ENCODE results near the gene SCYL2. TPM values are rescaled to one million over a fixed set of nuclear protein-coding genes. Genes with fewer than 3 reads are reported as not detected.
"Not testable (repeated sequence)": the region's sequence is repeated elsewhere in the genome, so short reads cannot be mapped to it uniquely, and the experiment has no call there.

SCYL2 gene
- total RNA-seq, 2 experiments from 2014 or later = 19.4 to 20.7 TPM

- no peaks in the 10 kb centered on the region for H3K4me1 Mint-ChIP-seq (ENCODE audit: low read depth)
- no peak for DNase-seq
- H3K27me3 Mint-ChIP-seq (ENCODE audit: low read depth) = no peaks in the 10 kb centered on the region
- no peak overlapping the region for H3K27ac Mint-ChIP-seq
- no peak overlapping the region for H3K4me3 Mint-ChIP-seq
- CTCF ChIA-PET = interaction anchor here (0.6 kb wide), 1 partner anchor 20 kb away, joined by 3 read pairs; no protein-coding TSS in a partner anchor
- intact Hi-C loops (cut with micrococcal nuclease) = no loop called here
- H3K36me3 Mint-ChIP-seq (ENCODE audit: low read depth) = peaks cover 19% of the 10 kb centered on the region
- peaks cover 4% of the 10 kb centered on the region for H3K9me3 Mint-ChIP-seq
Measured at GRCh38 chr12:100339071-100339470, 72.1 kb downstream of the SCYL2 start.

GRCh38 chr12:100342897-100343296 lies 75.9 kb downstream of the SCYL2 start:
- CTCF ChIA-PET; H3K27ac Mint-ChIP-seq; DNase-seq; H3K9me3 Mint-ChIP-seq; H3K4me3 Mint-ChIP-seq; H3K4me1 Mint-ChIP-seq (ENCODE audit: low read depth); intact Hi-C loops (cut with micrococcal nuclease); H3K27me3 Mint-ChIP-seq (ENCODE audit: low read depth): not testable (repeated sequence)
- H3K36me3 Mint-ChIP-seq (ENCODE audit: low read depth) = peaks cover 10% of the 10 kb centered on the region

- H3K36me3 Mint-ChIP-seq (ENCODE audit: low read depth); H3K4me3 Mint-ChIP-seq; H3K4me1 Mint-ChIP-seq (ENCODE audit: low read depth); H3K27ac Mint-ChIP-seq; intact Hi-C loops (cut with micrococcal nuclease); DNase-seq; H3K27me3 Mint-ChIP-seq (ENCODE audit: low read depth); H3K9me3 Mint-ChIP-seq: not testable (repeated sequence)
- CTCF ChIA-PET = interaction anchor here (0.7 kb wide), 2 partner anchors 32 to 53 kb away, joined by 3 read pairs; no protein-coding TSS in a partner anchor
Measured at GRCh38 chr12:100344351-100344750, 77.4 kb downstream of the SCYL2 start.

GRCh38 chr12:100345020-100345767 lies 78.2 kb downstream of the SCYL2 start:
- H3K36me3 Mint-ChIP-seq (ENCODE audit: low read depth) = peaks cover 5% of the 10 kb centered on the region
- DNase-seq = no peak
- no peak overlapping the region for H3K4me3 Mint-ChIP-seq
- H3K27me3 Mint-ChIP-seq (ENCODE audit: low read depth) = no peaks in the 10 kb centered on the region
- H3K4me1 Mint-ChIP-seq (ENCODE audit: low read depth) = no peaks in the 10 kb centered on the region
- H3K9me3 Mint-ChIP-seq = peaks cover 4% of the 10 kb centered on the region
- intact Hi-C loops (cut with micrococcal nuclease) = loop anchor here (5.0 kb wide), 1 partner anchor 397 kb away; no protein-coding TSS in a partner anchor
- CTCF ChIA-PET = interaction anchor here (0.7 kb wide), 2 partner anchors 32 to 54 kb away, joined by 3 read pairs; no protein-coding TSS in a partner anchor
- no peak overlapping the region for H3K27ac Mint-ChIP-seq

GRCh38 chr12:100346660-100347059 lies 79.7 kb downstream of the SCYL2 start:
- CTCF ChIA-PET = interaction anchor here (0.6 to 0.7 kb wide), 2 partner anchors 9 to 1899 kb away, joined by 3 to 6 read pairs; no protein-coding TSS in a partner anchor
- DNase-seq = no peak
- Mint-ChIP-seq H3K9me3 (peaks cover 4% of the 10 kb centered on the region), H3K4me1 (ENCODE audit: low read depth) (no peaks in the 10 kb centered on the region), H3K4me3 (no peak overlapping the region), H3K27ac (no peak overlapping the region), H3K36me3 (ENCODE audit: low read depth) (peaks cover 5% of the 10 kb centered on the region), H3K27me3 (ENCODE audit: low read depth) (no peaks in the 10 kb centered on the region)
- intact Hi-C loops (cut with micrococcal nuclease) = loop anchor here (5.0 kb wide), 1 partner anchor 396 kb away; no protein-coding TSS in a partner anchor

- intact Hi-C loops (cut with micrococcal nuclease) = loop anchor here (1.0 to 5.0 kb wide), 2 partner anchors 205 to 393 kb away; no protein-coding TSS in a partner anchor
- CTCF ChIA-PET = interaction anchor here (0.7 to 1.3 kb wide), 2 partner anchors 206 to 323 kb away, joined by 3 to 9 read pairs; no protein-coding TSS in a partner anchor
- Mint-ChIP-seq H3K27ac (no peak overlapping the region), H3K4me1 (ENCODE audit: low read depth) (no peaks in the 10 kb centered on the region), H3K36me3 (ENCODE audit: low read depth) (no peaks in the 10 kb centered on the region), H3K4me3 (no peak overlapping the region), H3K9me3 (no peaks in the 10 kb centered on the region), H3K27me3 (ENCODE audit: low read depth) (no peaks in the 10 kb centered on the region)
- no peak for DNase-seq
Measured at GRCh38 chr12:100348657-100349454, 81.9 kb downstream of the SCYL2 start.

GRCh38 chr12:100356644-100357223 lies 89.8 kb downstream of the SCYL2 start, which contains the start of gene SLC17A8:
SLC17A8 (plus strand) TSS chr12:100357074; CDS start chr12:100357392, 318 bp downstream.
- Mint-ChIP-seq H3K27ac (no peak within 1 kb of the TSS), H3K4me1 (ENCODE audit: low read depth) (no peaks in the 10 kb centered on the region), H3K36me3 (ENCODE audit: low read depth) (no peaks in the 10 kb centered on the region), H3K27me3 (ENCODE audit: low read depth) (peaks cover 20% of the 10 kb centered on the region), H3K9me3 (no peaks in the 10 kb centered on the region), H3K4me3 (no peak within 1 kb of the TSS)
- intact Hi-C loops (cut with micrococcal nuclease) = no loop called here
- DNase-seq = no peak
- CTCF ChIA-PET = no interaction called here

GRCh38 chr12:100359248-100359647 lies 92.3 kb downstream of the SCYL2 start:
- CTCF ChIA-PET = interaction anchor here (1.0 kb wide), 1 partner anchor 97 kb away, joined by 3 read pairs; no protein-coding TSS in a partner anchor
- H3K36me3 Mint-ChIP-seq (ENCODE audit: low read depth) = no peaks in the 10 kb centered on the region

GRCh38 chr12:100359822-100360221 lies 92.8 kb downstream of the SCYL2 start:
- DNase-seq = no peak
- H3K4me3 Mint-ChIP-seq = no peak overlapping the region
- peaks cover 22% of the 10 kb centered on the region for H3K27me3 Mint-ChIP-seq (ENCODE audit: low read depth)
- CTCF ChIA-PET = interaction anchor here (0.5 to 1.0 kb wide), 3 partner anchors 61 to 120 kb away, joined by 3 to 6 read pairs (median 3); no protein-coding TSS in a partner anchor
- no peaks in the 10 kb centered on the region for H3K36me3 Mint-ChIP-seq (ENCODE audit: low read depth)
- H3K27ac Mint-ChIP-seq = no peak overlapping the region
- no peaks in the 10 kb centered on the region for H3K9me3 Mint-ChIP-seq
- no peaks in the 10 kb centered on the region for H3K4me1 Mint-ChIP-seq (ENCODE audit: low read depth)
- intact Hi-C loops (cut with micrococcal nuclease) = no loop called here

More at GRCh38 chr12:100359248-100359647, 92.3 kb downstream of the SCYL2 start:
- DNase-seq = no peak
- Mint-ChIP-seq H3K4me3 (no peak overlapping the region), H3K27me3 (ENCODE audit: low read depth) (peaks cover 22% of the 10 kb centered on the region), H3K4me1 (ENCODE audit: low read depth) (no peaks in the 10 kb centered on the region), H3K27ac (no peak overlapping the region), H3K9me3 (no peaks in the 10 kb centered on the region)
- intact Hi-C loops (cut with micrococcal nuclease) = no loop called here

- H3K36me3 Mint-ChIP-seq (ENCODE audit: low read depth) = no peaks in the 10 kb centered on the region
- no peak overlapping the region for H3K27ac Mint-ChIP-seq
- H3K27me3 Mint-ChIP-seq (ENCODE audit: low read depth) = peaks cover 22% of the 10 kb centered on the region
- H3K9me3 Mint-ChIP-seq = no peaks in the 10 kb centered on the region
- DNase-seq = no peak
- intact Hi-C loops (cut with micrococcal nuclease) = no loop called here
- H3K4me1 Mint-ChIP-seq (ENCODE audit: low read depth) = no peaks in the 10 kb centered on the region
- CTCF ChIA-PET = interaction anchor here (0.5 to 0.6 kb wide), 2 partner anchors 62 to 121 kb away, joined by 3 to 6 read pairs; no protein-coding TSS in a partner anchor
- H3K4me3 Mint-ChIP-seq = no peak overlapping the region
Measured at GRCh38 chr12:100360450-100360849, 93.5 kb downstream of the SCYL2 start.

GRCh38 chr12:100364324-100364723 lies 97.3 kb downstream of the SCYL2 start:
- Mint-ChIP-seq H3K27ac (no peak overlapping the region), H3K4me1 (ENCODE audit: low read depth) (no peaks in the 10 kb centered on the region)
- CTCF ChIA-PET = interaction anchor here (1.2 kb wide), 1 partner anchor 41 kb away, joined by 4 read pairs; no protein-coding TSS in a partner anchor

GRCh38 chr12:100365411-100365810 lies 98.4 kb downstream of the SCYL2 start:
- Mint-ChIP-seq H3K27ac (no peak overlapping the region), H3K36me3 (ENCODE audit: low read depth) (no peaks in the 10 kb centered on the region), H3K27me3 (ENCODE audit: low read depth) (peaks cover 11% of the 10 kb centered on the region), H3K4me1 (ENCODE audit: low read depth) (no peaks in the 10 kb centered on the region), H3K4me3 (no peak overlapping the region), H3K9me3 (no peaks in the 10 kb centered on the region)
- intact Hi-C loops (cut with micrococcal nuclease) = no loop called here
- CTCF ChIA-PET = no interaction called here
- no peak for DNase-seq

More at GRCh38 chr12:100364324-100364723, 97.3 kb downstream of the SCYL2 start:
- DNase-seq = no peak
- Mint-ChIP-seq H3K36me3 (ENCODE audit: low read depth) (no peaks in the 10 kb centered on the region), H3K27me3 (ENCODE audit: low read depth) (peaks cover 11% of the 10 kb centered on the region), H3K4me3 (no peak overlapping the region), H3K9me3 (no peaks in the 10 kb centered on the region)
- intact Hi-C loops (cut with micrococcal nuclease) = no loop called here

Measured in activated naive CD4-positive, alpha-beta T cell treated with anti-CD3 and anti-CD28 coated beads for 36 hours (primary cell).